Stimulated activated CD4-positive, alpha-beta T cell treated with anti-CD3 and anti-CD28 coated beads, Interleukin-15, amount 100 ng/mL, for 1 hour (primary cell): ENCODE data around the gene PSMA3.
A peak's percentile ranks its signal among the peaks of the same experiment; 100 is the strongest.

ENCODE experiments used
- DNase-seq, 2 donors: peaks; one replicate each; pipeline ENCODE4 v3.0.0-alpha.2; 2020; ENCODE audit warnings: low read depth in 1 of 2, low spot score in 1 of 2

PSMA3 gene

DNA sequence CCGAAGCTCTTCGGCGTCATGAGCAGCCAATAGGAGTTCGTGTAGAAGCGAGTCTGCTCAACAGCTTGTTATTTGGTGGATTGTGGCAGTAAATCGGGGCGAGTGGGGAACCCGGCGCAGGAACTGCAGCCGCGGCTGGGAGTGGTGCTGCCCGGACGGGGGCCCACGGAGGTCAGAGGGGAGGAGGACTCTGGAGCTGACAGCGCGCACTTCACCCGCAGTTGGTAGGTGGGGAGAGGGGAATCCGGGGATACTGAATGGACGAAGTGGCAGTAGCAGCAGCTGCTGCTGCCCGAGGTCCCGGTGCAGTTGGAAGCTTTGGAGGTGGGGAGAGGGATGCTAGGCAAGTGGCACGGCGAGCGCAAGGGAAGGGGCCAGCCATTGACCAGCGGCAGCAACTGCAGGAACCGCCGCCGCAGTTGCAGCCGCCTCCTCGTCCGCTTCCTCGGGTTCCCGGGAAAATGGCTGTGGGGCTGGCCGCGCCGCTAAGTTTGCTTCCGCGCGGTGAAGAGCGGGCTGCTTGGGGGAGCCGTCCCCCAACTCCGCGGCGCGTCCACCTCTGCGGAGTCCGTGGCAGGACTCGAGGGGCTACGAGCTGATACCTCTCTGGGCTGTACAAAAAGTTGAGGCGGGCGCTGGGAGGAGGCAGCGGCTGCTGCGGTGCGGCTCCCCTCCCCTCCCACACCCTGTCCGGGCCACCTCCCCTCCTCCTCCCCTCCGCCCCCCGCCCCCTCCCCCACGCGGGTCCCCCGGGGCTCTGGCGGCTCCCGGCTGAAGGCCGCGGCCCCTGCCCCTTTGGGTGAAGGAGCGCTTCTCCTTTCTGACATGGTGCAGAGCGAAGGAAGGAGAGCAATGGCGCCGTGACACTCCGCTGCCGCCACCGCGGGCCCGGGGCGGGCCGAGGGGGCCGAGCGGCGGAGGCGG lies 54.1 kb downstream of the PSMA3 start, which contains the start of gene ARID4A:
TSS of gene ARID4A (plus strand) at position 79 of the 924 bp plus-strand sequence. CDS start 1,300 bp downstream, outside the sequence.
- DNase-seq: peak; percentile 53 to 73

DNA sequence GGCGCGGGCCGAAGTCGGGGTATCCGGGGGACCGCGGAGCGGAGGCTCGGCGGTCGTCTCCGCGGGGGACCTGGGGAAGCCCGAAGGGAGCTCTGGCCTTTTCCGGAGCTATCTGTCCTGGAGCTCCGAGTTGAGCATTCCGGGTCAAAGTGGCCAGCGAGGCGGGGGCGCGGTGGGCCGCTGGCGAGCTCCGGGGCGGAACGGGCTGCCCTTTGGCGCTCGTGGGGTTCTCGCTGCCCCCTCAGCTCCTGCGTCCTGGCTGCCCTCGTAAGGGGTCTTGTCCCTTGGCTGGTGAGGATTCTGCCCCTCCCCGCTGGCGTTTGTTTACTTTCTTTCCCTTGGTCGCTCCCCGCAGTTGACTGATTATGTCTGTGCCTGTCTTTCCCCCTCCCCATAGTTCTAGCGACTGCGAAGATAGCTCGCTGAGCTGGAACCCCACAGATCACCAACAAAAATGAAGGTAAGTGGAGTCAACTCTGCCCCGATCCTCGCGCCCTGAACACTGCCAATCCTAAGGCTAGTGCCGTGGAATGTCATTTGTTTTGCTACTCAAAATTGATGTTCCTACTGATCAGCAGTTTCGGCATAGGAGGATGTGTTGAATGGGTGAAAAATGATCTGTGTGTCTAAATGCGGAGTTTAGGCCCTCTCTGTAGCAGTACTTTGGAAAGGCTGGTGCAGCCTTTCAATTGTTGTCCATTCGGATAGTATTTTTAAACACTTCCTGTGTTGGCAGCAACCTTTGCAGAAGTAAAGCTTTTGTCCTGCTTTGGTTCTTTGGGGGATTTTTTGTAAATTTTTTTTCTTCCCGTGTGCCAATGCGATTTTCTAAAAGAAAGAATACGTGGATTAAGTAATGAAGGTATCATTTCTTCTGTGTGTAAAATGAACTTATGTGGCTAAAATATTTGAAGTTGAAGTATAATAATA lies 55.0 kb downstream of the PSMA3 start:
- peak in 1 of 2 donors; percentile 3 for DNase-seq

GRCh38 chr14:58301416-58301815 lies 56.8 kb downstream of the PSMA3 start:
- DNase-seq: no peak

- no peak for DNase-seq
These were observed 61.1 kb downstream of the PSMA3 start for GRCh38 chr14:58305730-58306129.

- DNase-seq: no peak
These were observed 63.1 kb downstream of the PSMA3 start for GRCh38 chr14:58307597-58308316.

DNA sequence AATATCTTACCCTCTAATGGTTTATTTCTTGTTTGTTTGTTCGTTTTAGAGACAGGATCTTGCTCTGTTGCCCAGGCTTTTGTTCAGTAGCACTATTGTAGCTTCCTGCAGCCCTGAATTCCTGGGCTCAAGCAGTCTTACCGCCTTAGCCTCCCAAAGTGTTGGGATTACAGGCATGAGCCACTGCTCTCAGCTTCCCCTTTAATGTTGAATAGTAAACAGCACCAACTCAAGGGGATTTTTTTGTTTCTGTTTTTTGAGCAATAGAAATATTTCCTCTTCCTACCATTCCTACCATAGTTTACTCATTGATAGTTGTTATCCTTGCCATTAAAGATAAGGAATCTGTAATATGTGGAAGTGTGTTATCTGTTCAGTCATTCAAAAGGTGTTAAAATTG lies 64.4 kb downstream of the PSMA3 start:
- DNase-seq: no peak

- DNase-seq: no peak
These were observed 69.1 kb downstream of the PSMA3 start for GRCh38 chr14:58313699-58314098.

DNA sequence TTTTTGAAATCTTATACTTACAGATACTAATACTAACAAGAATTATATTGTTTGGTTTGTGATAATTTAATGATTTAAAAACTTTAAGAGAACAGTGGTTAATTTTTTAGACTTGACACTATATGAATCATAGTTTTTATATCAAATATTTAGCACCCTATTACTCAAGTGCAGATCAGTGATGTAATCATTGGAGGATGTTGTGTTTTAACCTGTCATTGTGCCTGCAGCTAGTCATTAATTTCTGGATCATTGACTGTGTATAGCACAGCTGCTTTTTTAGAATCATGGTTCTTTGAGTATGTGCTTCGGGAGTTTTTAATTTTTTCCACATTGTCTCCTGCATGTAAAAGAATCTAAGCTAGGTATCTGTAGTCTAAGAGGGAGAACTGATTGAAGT lies 71.0 kb downstream of the PSMA3 start:
- no peak for DNase-seq
